Ammon's horn (tissue), 1 donor: ENCODE measurements around the gene EXOC1L.

Experiments used
- DNase-seq: peaks from one replicate; pipeline ENCODE4 v3.0.0-alpha.2; 2016; ENCODE audit warnings: low spot score

The EXOC1L gene

GRCh38 chr4:55819634-55820033 is at the start of gene EXOC1L:
EXOC1L (plus strand) TSS chr4:55819790; CDS start chr4:55820027, 237 bp downstream.
- peak; percentile 11 for DNase-seq

DNA sequence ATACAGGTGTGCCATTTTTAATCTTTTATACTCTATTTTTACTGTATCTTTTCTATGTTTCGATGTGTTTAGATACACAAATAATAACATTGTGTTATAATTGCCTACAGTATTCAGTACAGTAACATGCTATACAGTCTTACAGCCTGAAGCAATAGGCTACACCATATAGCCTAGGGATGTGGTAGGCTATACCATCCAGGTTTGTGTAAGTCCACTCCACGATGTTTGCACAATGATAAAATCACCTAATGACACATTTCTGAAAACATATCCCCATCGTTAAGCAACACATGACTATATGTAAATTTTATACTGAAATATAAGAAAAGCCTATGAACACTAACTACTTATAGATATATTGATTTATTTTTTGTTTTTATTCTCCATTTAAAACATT is 48.9 kb upstream of the EXOC1L start:
- no peak for DNase-seq

GRCh38 chr4:55781341-55781740 is 38.2 kb upstream of the EXOC1L start:
- no peak for DNase-seq

DNA sequence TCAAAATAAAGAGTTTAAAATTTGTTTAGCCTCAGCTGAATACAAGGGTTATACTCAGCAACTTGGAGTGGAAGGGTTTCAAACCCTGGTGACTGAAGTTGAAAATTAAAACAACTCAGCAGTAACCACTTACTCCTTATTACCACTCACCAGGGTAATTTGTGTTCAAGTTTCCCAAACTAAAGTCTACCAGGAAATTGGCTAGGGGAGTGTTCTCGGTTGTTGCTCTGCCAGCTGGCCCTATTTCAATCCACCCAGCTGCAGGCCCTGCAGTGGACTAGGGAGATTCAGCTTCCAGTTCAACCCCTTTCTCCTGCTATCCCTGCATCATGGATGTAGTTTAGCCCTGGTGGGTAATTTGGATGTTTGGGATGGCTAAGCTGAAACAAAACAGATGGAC is 37.8 kb upstream of the EXOC1L start:
- DNase-seq = no peak

DNA sequence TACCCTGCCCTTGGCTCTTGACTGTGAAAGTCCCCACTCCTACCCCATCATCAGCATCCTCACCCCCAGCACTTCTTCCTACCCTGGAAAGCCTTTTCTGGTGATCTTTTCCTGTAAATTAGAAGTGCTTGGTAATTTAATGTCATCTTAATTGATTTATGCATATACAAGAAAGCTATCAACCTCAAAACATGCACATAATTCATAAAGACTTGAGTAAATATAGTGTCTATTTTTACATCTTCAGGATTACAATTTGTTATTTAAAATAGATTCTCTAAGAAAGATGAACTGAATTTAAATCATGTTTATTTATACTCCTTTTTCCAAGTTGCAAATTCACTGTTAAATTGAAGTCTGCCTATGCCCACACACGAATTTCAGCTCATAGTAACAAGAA is 36.0 kb upstream of the EXOC1L start:
- DNase-seq = no peak

DNA sequence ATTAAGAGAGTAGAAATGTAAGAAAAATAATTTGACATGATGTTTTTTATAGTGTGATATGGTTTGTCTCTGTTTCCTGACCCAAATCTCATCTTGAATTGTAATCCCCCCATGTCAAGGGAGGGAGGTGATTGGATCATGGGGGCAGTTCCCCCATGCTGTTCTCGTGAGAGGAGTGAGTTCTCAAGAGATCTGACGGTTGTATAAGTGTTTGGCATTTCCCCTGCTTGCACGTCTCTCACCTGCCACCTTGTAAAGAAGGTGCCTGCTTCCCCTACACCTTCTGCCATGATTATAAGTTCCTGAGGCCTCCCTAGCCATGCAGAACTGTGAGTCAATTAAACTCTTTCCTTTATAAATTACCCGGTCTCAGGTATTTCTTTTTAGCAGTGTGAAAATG is 34.8 kb upstream of the EXOC1L start:
- DNase-seq = no peak

GRCh38 chr4:55791666-55792065 is 27.9 kb upstream of the EXOC1L start:
- no peak for DNase-seq

- DNase-seq = no peak
Measured at GRCh38 chr4:55793479-55793878, 26.1 kb upstream of the EXOC1L start.

- DNase-seq = no peak
Measured at GRCh38 chr4:55794053-55794452, 25.5 kb upstream of the EXOC1L start.

GRCh38 chr4:55795341-55795740 is 24.2 kb upstream of the EXOC1L start:
- DNase-seq = no peak

DNA sequence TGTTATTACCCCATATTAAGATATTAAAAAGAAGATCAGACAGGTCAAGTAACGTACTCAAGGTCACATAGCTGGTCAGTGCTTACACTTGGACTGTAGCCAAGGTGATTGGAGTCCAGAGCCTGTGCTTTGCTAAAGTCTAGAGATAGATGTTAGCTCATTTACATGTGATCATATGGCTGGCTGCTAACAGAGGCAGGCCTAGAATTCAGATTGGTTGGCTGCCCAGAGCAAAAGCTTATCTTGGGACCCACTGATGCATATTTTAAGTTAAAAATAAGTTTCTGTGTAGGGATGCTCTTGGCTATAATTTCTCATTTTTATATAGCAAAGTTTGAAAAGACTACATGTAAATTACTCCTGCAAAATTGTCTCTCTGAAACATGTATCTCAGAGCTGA is 18.1 kb upstream of the EXOC1L start:
- no peak for DNase-seq

- DNase-seq = no peak
Measured at GRCh38 chr4:55807556-55807955, 12.0 kb upstream of the EXOC1L start.

DNA sequence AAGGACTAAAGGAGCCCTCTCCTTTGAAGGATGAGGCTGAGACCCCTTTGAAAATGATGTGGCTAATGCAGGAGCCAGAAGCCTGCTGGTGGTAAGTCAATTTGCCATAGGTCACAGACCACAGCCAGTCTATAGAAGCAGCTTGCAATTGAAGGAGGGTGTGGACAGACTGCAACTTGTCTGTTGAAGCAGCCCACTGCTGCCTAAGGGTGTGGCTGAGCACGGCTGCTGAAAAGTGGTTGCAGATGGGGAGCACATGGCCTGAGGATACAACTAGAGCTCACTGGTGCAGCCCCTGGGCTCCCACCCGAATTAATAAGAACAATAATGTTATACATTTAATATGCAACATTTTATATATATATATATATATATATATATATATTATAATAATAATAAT is 11.4 kb upstream of the EXOC1L start:
- no peak for DNase-seq

DNA sequence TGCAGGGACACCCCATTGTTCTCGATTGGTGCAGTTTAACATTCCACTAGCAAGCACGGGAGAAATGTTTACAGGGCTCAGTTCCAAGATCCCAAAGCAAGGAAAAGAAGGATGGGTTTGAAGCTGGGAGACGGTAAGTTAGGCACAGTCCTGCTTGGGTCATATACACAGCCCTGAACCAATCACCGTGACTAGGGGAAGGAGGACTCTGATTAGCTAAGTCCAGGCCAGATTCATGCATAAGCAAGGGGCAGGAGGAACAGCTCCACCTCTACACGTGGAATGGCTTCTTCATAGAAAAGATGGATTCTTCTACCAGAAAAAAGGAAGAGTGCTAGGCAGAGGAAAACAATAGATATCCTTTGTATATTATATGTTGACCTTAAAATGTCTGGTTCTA is 11.0 kb upstream of the EXOC1L start:
- no peak for DNase-seq

GRCh38 chr4:55817691-55818090 is 1.9 kb upstream of the EXOC1L start:
- no peak for DNase-seq

DNA sequence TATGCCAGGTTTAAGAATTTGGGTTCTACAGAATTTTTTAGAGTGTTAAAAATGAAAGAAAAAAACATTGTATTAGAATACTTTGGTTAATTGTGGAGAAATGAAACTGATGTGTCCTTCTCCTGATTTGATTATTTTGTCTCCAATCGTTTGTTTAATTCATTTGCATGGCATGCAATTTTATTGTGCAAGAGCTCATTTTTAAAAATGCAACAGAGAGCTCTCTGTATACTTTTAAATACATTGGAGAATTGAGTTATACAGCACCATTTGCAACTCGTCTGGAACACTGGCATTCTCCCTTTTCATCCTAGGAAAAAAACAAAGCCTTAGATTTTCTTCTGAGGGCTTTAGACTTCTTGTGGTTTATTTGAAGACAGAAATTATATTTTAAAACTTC is 689 bp downstream of the EXOC1L start:
- no peak for DNase-seq

DNA sequence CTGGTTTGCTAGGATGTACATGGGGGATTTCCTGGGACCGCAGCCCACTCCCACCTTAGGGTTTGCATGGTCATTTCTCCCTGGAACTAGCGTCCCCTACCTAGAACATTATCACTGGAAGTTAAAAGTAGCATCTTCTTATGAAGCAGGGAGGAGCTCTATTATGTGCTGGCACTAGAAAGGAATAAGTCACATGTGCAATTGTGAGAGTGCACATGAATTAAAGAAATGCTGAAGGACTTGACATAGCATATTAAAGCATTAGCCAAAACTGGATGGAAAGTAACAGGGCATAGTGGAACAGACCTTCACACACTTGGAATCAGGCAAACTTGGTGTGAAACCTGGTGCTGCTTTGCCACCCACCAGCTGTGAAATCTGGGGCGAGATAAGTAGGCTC is 2.7 kb downstream of the EXOC1L start:
- DNase-seq = no peak

- DNase-seq = no peak
Measured at GRCh38 chr4:55824865-55825264, 5.3 kb downstream of the EXOC1L start.

GRCh38 chr4:55826986-55827385 is 7.4 kb downstream of the EXOC1L start:
- no peak for DNase-seq

GRCh38 chr4:55827582-55827981 is 8.0 kb downstream of the EXOC1L start:
- DNase-seq = no peak

- no peak for DNase-seq
Measured at GRCh38 chr4:55830048-55830447, 10.5 kb downstream of the EXOC1L start.

DNA sequence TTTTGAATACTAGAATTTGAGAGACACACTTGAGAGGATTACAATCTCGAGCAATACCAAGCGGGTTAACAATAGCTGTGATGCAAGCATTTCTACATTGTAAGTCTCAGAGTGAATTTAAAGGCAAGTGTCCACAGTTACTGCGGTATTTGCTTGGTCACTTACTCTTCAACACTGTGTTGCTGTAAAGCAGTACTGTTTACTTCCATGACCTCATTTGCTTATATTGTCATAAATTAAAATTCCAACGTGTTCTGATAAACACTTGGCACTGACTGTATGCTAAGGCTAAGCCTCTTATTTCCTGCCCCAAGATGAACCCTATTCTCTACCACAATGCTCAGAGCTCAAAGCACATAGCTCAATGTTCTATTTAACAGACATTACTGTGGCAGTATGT is 11.1 kb downstream of the EXOC1L start:
- DNase-seq = no peak

DNA sequence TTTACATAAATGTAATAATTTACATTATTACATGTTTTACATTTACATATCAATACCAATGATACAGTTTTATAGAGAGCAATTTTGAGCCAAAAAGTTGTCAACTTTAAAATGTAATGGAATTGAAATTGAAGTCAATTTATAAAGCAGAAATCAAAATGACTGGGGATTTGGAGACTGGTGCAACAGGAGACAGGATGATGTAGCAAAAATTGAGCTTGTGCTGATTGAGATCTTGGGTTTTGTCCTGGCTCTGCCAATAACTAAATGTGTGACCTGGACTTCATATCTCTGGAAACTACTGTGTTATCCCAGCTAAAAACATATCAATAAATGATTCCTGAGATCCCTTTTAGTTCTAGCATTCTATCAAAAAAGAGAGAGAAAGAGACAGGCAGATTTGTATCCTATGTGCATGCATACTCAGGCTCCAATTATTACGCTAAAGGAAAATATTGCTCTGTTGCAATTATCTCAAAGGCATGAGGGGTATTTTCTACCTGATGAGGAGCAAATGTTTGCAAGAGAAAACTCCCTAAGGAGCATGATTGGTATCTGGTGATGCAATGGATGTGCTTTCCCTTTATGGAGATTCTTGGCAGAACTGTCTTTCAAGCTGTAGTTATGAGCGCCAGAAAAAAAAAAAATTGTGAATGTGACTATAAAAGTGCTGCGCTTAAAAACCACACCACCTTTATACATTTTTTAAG is 14.7 kb downstream of the EXOC1L start:
- no peak for DNase-seq

DNA sequence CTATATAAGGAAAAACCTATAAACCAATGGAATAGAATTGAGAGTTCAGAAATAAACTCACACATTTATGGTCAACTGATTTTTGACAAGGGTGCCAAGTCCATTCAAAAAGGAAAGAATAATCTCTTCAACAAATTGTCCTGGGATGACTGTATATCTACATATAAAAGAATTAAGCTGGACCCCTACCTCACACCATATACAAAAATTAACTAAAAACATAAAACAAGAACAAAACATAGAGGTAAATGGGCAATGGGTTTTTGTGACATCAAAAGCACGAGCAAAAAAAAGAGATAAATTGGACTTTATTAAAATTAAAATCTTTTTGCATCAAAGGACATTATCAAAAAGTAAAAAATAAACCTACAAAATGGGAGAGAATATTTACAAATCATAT is 18.3 kb downstream of the EXOC1L start:
- DNase-seq = no peak

- no peak for DNase-seq
Measured at GRCh38 chr4:55838356-55838755, 18.8 kb downstream of the EXOC1L start.
